HG03108 (cell line): Measurements from ENCODE around the gene CLEC18A.
"Not testable (repeated sequence)": the region's sequence is repeated elsewhere in the genome, so short reads cannot be mapped to it uniquely, and the experiment has no call there.

Source experiments
- ATAC-seq: cut with Tn5 transposase; IDR thresholded peaks from one replicate; pipeline ENCODE4 v1.9.1; 2021; ENCODE audit warnings: moderate library complexity; ENCODE audit not compliant: unreplicated experiment

The CLEC18A gene

GRCh38 chr16:69951017-69951671 is at the start of gene CLEC18A:
CLEC18A (plus strand) TSS chr16:69951334; CDS start chr16:69951367, 33 bp downstream.
- ATAC-seq, result not testable (repeated sequence)

DNA sequence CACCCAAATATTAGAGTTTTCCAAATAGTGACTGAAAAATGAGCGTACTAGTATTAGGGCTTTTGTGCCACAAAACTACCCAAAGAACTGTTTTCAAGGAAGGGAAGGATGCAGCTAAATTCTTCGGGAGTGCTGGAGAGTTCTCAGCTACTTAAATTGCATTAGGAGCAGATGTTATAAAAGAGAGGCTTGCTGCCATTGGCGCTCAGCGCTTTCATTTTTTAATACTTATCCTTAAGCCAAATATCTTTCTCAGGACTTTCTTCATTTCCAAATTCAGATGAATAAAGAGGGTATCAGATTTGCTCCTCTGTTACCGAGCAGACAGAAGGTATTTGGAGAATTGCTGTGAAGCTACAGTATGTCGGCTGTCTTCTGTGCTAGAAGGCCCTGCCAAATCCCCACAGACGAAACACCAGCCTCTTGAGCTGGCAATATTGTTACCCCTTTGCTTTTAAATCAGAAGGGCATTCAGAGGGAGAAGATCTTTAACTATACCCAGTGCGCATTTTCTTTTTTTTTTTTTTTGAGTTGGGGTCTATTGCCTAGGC is 47.2 kb upstream of the CLEC18A start:
- no peak for ATAC-seq

DNA sequence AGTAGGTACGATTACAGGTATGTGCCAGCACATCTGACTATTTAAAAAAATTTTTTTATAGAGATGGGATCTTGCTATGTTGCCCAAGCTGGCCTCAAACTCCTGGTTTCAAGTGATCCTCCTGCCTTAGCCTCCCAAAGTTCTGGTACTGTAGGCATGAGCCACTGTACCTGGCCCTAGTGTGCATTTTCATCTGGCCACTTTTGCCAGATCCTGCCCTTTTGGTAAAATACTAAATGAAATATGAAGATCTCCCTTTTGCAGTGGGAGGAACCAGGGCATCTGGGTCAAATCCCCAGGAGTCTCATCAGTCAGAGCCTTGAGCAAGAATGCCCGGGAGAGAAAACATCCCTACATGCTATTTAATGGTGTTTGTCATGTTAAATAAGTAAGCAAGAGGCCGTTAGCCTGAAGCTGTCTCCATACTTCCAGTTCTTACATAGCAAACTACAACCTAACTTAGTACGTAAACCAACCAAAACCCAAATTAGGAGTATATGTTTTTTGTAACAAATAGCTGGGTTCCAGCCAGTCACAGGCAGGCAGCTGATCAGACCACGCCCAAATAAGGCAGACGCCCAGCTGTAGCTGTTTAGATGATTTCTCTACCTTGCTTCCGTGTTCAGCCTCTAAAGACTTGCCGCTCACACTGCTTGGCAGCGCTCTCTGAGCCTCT is 46.5 kb upstream of the CLEC18A start:
- no peak for ATAC-seq

DNA sequence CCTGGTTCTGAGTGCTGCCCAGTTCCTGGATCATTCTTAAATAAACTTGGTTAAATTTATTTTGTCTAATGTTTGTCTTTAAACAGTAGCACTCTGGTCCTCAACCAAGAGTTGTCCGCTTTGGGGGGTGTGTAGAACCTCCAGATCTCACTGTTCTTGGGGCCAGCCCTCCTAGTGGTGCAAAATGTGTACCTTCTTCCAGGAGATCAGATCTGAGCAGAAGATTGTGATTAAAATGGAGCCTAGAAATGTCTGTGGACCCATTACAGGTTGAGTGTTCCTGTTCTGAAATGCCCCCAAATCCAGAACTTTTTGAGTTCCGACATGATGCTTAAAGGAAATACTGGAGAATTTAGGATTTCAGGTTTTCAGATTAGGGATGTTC is 46.0 kb upstream of the CLEC18A start:
- no peak for ATAC-seq

GRCh38 chr16:69906838-69907401 is 44.2 kb upstream of the CLEC18A start:
- ATAC-seq, result no peak

- no peak for ATAC-seq
These were observed 42.1 kb upstream of the CLEC18A start for GRCh38 chr16:69909043-69909442.

DNA sequence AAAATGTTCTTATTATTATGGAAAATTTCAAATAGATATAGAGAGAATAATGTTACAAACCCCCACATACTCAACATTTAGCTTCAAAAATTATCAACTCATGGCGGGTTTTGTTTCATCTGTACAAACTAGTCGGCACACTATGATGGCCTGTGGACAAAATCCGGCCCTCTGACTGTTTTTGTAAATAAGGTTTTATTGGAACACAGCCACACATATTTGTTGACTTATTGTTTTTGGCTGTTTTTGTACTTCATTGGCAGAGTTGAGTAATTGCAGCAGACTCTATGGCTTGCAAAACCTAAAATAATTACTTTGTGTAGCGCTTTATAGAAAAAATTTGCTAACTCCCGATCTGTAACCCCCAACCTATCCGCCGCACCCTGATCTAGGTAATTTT is 41.4 kb upstream of the CLEC18A start:
- no peak for ATAC-seq

DNA sequence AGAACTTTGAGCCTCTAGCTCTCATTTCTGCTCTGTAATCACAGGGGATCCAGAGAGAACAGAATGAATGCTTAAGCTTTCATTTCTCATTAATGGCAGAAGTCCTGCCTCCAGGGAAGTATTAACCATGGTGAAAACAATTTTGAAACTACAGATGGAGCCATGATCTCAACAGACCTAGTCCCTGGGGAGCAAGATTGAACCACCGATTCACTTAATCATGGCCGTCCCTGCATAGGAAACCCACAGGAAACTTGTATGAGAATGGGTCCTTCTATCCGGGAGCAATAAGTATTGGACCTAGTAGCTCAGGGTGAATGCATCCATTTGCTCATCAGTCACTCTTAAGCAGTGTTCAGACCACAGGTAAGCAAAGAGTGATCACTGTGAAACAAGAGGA is 40.2 kb upstream of the CLEC18A start:
- ATAC-seq, result no peak

DNA sequence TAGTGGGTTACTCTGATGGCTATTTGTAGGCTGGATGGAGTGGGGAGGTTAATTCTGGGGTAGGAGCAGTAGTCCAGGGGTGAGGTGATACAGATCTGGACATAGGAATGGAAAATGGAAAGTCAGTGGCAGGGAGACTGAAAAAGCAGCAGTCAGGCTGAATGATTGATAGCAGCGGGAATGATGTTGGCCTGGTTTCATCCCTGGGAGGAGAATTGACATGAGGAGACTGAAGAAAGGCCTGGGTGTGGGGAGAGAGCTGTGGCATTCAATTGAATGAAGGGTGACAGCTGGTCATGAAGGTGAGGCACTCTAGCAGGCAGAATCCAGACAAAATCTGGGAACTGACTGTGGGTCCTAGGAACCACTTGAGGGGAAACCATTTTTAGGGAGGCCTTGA is 34.7 kb upstream of the CLEC18A start:
- ATAC-seq, result no peak

- no peak for ATAC-seq
These were observed 33.8 kb upstream of the CLEC18A start for GRCh38 chr16:69917311-69917710.

DNA sequence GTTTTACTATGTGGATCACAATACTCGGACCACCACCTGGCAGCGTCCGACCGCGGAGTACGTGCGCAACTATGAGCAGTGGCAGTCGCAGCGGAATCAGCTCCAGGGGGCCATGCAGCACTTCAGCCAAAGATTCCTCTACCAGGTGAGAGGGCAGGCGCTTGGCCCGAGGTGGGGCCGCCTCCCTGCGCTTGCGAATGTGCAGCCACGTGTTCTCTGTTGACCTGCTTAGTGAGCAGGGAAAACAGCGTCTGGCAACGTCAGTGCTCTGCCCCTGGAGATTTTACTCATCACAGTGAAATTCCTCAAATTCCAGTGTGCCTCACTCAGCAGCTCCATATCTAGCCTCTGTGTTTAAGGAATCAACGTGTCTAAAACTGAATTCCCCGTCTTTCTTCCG is 33.4 kb upstream of the CLEC18A start:
- no peak for ATAC-seq

DNA sequence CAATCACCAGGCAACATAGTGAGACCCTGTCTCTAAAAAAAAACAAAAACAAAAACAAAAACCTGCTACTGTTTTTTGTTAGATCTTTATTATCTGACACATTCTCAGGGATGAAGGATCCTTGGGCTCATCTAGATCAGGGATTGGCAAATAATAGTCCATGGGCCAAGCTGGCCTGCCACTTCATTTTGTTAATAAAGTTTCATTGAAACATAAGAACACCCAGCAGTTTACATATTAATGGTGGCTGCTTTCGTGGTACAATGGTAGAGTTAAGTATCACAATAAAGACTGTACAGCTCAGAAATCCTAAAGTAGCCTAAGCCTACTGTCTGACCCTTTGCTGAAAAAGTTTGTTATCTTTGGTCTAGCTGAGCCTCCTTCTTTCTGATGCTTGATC is 32.9 kb upstream of the CLEC18A start:
- no peak for ATAC-seq

DNA sequence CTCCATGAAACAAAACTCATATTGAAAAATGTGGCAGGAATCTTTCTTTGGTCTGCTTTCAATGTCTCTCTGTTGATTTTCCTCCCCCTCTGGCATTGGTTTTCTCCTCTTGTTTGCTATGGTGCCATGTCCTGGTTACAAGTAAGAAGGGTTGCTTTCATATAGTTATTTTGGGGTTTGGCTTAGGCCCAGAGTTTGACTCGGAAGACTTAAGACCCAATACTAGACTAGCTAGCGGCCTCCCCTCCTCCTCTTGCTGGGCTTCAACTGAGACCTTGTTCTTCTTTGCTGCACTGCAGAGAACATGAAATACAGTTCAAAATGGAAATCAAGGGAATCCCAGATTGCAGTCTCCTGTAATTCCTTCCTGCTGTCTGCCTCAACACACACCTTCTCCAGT is 30.0 kb upstream of the CLEC18A start:
- no peak for ATAC-seq

GRCh38 chr16:69922200-69922599 is 28.9 kb upstream of the CLEC18A start:
- no peak for ATAC-seq

DNA sequence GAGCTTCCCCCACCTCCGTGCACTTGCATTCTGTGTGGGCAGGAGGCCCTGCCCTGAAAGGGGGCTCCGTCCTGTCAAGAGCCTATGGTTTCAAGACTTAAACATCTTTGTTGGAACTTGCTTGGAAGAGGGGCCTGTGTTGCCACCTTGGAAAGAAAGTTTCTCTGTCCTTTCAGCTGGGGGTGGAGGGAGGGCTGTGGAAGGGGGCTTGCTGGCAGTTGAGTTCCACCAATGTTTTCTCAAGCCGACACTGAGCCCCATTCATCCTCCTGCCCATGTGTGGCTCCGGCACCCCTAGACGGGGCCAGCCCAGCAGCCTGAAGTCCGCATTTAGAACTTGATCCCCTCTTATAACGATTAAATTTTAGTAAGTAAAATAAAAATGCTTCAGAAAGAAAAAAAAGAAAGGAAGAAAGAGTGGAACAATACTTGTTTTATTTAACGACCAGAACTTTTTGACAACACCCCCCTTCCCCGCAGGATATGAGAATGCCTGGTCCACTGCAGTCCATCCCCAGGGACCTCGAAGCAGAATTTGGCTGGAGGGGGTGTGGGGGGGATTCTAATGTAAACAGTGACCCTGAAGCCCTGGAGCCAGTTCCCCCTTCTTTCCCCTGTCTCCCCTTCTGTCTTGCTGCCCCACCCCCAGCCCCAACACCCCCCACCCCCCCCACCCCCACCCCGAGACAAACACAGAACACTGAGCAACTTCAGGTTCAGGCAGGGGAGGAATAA is 26.9 kb upstream of the CLEC18A start:
- no peak for ATAC-seq

- ATAC-seq, result no peak
These were observed 26.4 kb upstream of the CLEC18A start for GRCh38 chr16:69924777-69925191.

DNA sequence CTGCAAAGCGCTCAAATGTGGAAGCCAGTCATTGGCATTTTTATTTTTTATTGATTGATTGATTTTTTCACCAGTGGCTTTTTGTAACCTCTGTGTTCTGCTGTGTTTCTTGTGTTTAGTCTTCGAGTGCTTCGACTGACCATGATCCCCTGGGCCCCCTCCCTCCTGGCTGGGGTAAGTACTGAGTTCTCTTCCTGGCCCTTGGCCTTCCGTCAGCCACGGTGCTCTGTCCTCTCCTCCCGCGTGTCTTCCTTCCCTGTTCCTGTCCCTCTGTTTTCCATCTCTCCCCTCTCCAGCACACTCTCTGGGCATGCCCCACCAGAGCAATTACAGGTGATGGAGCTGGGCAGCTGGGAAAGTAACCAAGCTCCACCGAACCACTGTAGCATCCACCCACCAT is 25.8 kb upstream of the CLEC18A start:
- ATAC-seq, result no peak

- no peak for ATAC-seq
These were observed 24.9 kb upstream of the CLEC18A start for GRCh38 chr16:69926241-69926640.

DNA sequence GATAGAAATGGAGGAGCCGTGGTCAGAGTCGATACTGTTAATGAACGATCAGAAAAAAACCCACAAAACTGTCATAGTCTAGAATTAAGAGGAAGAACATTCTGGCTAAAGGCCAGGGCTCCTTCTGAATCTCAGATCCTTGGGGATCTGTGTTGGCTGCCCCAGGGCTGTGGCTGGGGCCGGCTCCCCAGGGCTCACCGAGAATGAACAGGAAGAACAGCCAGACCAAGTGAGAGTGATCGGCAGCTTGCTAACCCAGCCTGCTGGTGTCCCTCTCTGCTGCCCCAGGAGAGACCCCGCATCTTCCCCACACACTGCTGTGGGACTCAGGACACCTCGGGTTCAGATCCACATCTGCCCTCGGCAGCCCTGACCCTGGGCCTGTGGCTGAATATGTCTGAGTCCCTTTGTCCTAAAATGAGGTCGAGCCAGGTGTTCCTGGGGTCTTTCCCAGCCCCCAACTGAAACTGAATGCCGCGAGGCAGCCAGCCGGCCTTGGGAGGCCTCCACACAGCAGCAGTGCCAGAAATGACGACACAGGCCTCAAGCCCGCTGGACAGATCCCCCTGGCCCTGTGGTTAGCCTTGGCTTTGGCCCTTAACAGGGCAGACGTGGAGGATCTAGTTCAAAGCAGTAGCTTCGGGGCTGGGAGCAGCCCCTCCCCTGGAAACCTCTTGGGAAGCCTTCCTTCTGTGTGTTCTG is 23.9 kb upstream of the CLEC18A start:
- no peak for ATAC-seq

GRCh38 chr16:69928856-69929400 is 22.2 kb upstream of the CLEC18A start:
- no peak for ATAC-seq

DNA sequence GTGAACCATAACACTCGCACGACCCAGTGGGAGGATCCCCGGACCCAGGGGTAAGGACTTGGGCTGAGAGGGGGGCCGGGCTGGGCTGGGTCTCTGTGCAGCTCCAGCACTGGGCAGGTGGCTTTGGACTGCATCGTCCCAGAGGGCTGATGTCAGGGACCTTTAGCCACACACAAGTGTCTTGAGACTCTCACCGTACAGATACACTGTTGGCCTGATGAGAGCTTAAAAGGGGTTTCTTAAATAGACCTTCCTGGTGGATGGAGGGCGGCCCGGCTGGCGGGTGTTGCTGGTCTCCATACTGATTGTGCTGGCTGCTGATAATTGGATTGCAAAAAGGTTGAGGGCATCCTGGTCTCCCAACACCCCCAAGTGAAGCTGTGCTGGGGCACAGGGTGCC is 21.7 kb upstream of the CLEC18A start:
- ATAC-seq, result no peak
